Measurements from ENCODE around the gene KLHL29. TPM values are rescaled to one million over a fixed set of nuclear protein-coding genes. Genes with fewer than 3 reads are reported as not detected.

KLHL29 gene
- total RNA-seq, 1 experiment from 2014 or later, result 2.4 TPM

DNA sequence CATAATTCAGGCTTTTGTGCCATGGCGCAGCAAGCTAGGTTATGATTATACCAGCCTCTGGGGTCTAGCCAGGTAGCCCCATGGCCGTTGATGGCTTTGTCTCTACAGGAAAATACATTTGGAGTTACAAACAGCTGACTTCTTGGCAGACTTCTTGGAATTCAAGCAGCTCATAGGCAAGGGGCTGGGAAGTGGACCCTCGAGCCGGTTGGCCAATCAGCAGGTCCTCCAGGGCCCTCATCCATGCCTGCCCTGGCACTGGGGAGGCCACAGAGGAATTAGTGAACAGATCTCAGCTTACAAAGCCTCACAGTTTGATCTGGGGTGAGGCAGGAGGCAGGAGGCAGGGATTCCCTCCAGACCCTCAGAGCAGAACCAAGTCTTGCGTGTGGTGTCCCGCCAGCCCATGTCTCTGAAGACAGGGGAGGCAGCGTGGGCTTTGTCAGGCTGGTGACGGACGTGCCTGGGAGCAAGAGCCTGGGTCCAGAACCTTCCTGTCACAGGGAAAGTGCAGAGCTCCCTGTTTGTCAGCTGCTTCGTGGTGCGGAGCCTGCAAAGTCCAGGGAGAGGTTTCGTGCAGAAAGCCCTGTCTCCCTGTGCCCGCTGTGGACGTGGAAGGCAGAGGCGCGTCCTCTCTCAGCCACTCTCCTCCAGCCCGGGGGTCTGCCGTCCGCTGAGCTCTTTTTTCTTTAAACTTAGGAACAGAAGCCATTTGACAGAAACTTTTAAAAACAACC, 131.7 kb downstream of the KLHL29 start:
- H3K4me2 ChIP-seq (ENCODE audit: insufficient read depth, insufficient read length, low read length), result no peak overlapping the region
- no peak overlapping the region for H3T11ph ChIP-seq (ENCODE audit: low read length)
- DNase-seq, result no peak
- H3K23ac ChIP-seq (ENCODE audit: insufficient read length, low read depth, low read length), result no peak overlapping the region
- H2BK120ac ChIP-seq (ENCODE audit: low read depth, low read length, poor library complexity, severe bottlenecking), result no peak overlapping the region
- H3K79me1 ChIP-seq (ENCODE audit: insufficient read depth, low read depth, low read length, poor library complexity, severe bottlenecking), result no peaks in the 10 kb centered on the region
- no peak overlapping the region for H2BK15ac ChIP-seq (ENCODE audit: low read depth, low read length)
- TF ChIP-seq, protein P1, sequence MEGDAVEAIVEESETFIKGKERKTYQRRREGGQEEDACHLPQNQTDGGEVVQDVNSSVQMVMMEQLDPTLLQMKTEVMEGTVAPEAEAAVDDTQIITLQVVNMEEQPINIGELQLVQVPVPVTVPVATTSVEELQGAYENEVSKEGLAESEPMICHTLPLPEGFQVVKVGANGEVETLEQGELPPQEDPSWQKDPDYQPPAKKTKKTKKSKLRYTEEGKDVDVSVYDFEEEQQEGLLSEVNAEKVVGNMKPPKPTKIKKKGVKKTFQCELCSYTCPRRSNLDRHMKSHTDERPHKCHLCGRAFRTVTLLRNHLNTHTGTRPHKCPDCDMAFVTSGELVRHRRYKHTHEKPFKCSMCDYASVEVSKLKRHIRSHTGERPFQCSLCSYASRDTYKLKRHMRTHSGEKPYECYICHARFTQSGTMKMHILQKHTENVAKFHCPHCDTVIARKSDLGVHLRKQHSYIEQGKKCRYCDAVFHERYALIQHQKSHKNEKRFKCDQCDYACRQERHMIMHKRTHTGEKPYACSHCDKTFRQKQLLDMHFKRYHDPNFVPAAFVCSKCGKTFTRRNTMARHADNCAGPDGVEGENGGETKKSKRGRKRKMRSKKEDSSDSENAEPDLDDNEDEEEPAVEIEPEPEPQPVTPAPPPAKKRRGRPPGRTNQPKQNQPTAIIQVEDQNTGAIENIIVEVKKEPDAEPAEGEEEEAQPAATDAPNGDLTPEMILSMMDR (conservative IDR thresholded peaks at IDR 0.05), result no peak
- no peaks in the 10 kb centered on the region; a peak in 1 of 5 replicates for H3K9me3 Mint-ChIP-seq
- no CpG with 5 or more reads among the region's 19 CpGs for WGBS (ENCODE audit: extremely low coverage, insufficient read length, low lambda C conversion rate)
- no peak overlapping the region for H3K18ac ChIP-seq (ENCODE audit: insufficient read length, low read depth, low read length)
- no peak overlapping the region for H2BK20ac ChIP-seq (ENCODE audit: low read depth, low read length, poor library complexity, severe bottlenecking)
- no peak overlapping the region for H3K56ac ChIP-seq (ENCODE audit: insufficient read length, low read depth, low read length)
- no peak overlapping the region for H2AFZ ChIP-seq (ENCODE audit: low read length)
- no peak overlapping the region for H2AK5ac ChIP-seq (ENCODE audit: insufficient read length, low read length)
- H4K91ac ChIP-seq (ENCODE audit: insufficient read length, low read depth, low read length), result no peak overlapping the region
- no peak overlapping the region for H4K5ac ChIP-seq (ENCODE audit: insufficient read length, low read depth, low read length)
- H4K8ac ChIP-seq (replicated peaks; ENCODE audit: insufficient read length, low read depth, low read length), result no peak overlapping the region
- peaks cover 3% of the 10 kb centered on the region; the same call in 1 of the 2 replicates for H3K4me1 ChIP-seq (ENCODE audit: insufficient read depth, low read length)
- peaks cover 6% of the 10 kb centered on the region for H3K27me3 Mint-ChIP-seq (ENCODE audit: low read depth)
- H4K20me1 ChIP-seq (ENCODE audit: control insufficient read depth, insufficient read depth, insufficient read length), result no peaks in the 10 kb centered on the region
- no peaks in the 10 kb centered on the region for H3K79me2 ChIP-seq (ENCODE audit: insufficient read depth, low read length)
- H3K4me1 Mint-ChIP-seq, result peaks cover 26 to 29% of the 10 kb centered on the region in 2 experiments
- no peaks in the 10 kb centered on the region for H3K36me3 Mint-ChIP-seq (ENCODE audit: insufficient read depth in 1 of 3, low read depth in 3 of 3)
- H3K14ac ChIP-seq (ENCODE audit: insufficient read depth, low read length), result no peak overlapping the region; the same call in 1 of the 2 replicates
- H3K27ac Mint-ChIP-seq, result no peak overlapping the region
- no peak overlapping the region for H3K4me3 Mint-ChIP-seq
- no peaks in the 10 kb centered on the region for H3K9me3 ChIP-seq (ENCODE audit: control insufficient read depth, low read depth, low read length)
- no peak overlapping the region for H3K4ac ChIP-seq (ENCODE audit: low read depth, low read length)
- H3K9ac ChIP-seq (ENCODE audit: extremely low read depth, insufficient read length, low read length), result no peak overlapping the region
- H2BK5ac ChIP-seq (ENCODE audit: insufficient read length, low read length), result no peak overlapping the region
- no peaks in the 10 kb centered on the region for H3K23me2 ChIP-seq (ENCODE audit: insufficient read length, low read depth, low read length, poor library complexity, severe bottlenecking)
- H2BK12ac ChIP-seq (ENCODE audit: insufficient read length, low read depth, low read length), result no peak overlapping the region
- H3K27ac ChIP-seq (ENCODE audit: insufficient read length, low read depth, low read length), result no peak overlapping the region
- H3K27me3 ChIP-seq (ENCODE audit: insufficient read depth, low read length), result no peaks in the 10 kb centered on the region
